Left colon (tissue), 2 donors: Measurements from ENCODE around the gene IDS. TPM values are rescaled to one million over a fixed set of nuclear protein-coding genes. Genes with fewer than 3 reads are reported as not detected.

Experiments
- ATAC-seq: fragments of 200-7000 bp; cut with Tn5 transposase; one replicate; pipeline ENCODE4 v1.9.1; 2020; ENCODE audit warnings: mild to moderate bottlenecking, moderate library complexity
- DNase-seq, 2 donors: peaks; one replicate each; pipeline ENCODE4 v3.0.0-alpha.2; 2020
- intact Hi-C, 2 donors: fragments of 100-400 bp; cut with DNase I in 1 of 2; cut with micrococcal nuclease in 1 of 2; formaldehyde crosslinking; loops; one replicate each; pipeline versions ENCODE4 v1.11.2 to v1.14.0; 2022; cut with DNase I, micrococcal nuclease
- total RNA-seq, 2 donors: library from RNA; stranded (reverse); fragmentation: NEBNext Ultra II Directional; extraction: Animal tissue kit (Norgen Biotek cat#: 25700); gene quantifications; one replicate each; pipeline ENCODE4 v1.2.1, GENCODE V29; 2021
- donor health status: DM: no; HTN: no; CAD: no.
- donor health status: DM: yes; HTN: yes; CAD: no.

Gene IDS
- total RNA-seq, 2 donors from 2014 or later: 28.8 to 58.5 TPM

GRCh38 chrX:149473966-149474365, 31.1 kb downstream of the IDS start:
- intact Hi-C loops: no loop called here
- ATAC-seq (no peak), DNase-seq (no peak)

- ATAC-seq (no peak), DNase-seq (no peak)
- intact Hi-C loops: no loop called here
Observed at GRCh38 chrX:149473092-149473491, 32.0 kb downstream of the IDS start.

- intact Hi-C loops: no loop called here
- no peak for DNase-seq
- ATAC-seq: no peak
Observed at GRCh38 chrX:149472625-149473024, 32.5 kb downstream of the IDS start.

DNA sequence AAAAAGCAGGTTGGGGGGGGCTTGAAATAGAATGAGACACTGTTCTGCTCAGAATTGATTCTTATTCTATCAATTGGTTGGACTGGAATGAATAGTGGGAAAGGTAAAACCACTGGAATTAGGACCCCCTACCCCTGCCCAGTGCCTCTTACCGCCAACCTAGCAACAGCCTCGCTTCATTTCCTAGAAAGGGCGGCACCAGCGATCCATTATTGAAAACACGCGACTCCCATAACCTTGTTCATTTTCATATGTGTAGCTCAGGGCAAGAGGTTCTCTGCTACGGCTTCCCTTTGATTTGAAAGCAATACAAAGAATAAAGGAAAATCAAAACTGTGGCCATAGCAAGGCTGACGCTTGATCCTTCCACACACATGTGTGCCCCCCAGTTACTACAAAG, 33.7 kb downstream of the IDS start:
- no peak for ATAC-seq
- DNase-seq: no peak
- intact Hi-C loops: no loop called here

DNA sequence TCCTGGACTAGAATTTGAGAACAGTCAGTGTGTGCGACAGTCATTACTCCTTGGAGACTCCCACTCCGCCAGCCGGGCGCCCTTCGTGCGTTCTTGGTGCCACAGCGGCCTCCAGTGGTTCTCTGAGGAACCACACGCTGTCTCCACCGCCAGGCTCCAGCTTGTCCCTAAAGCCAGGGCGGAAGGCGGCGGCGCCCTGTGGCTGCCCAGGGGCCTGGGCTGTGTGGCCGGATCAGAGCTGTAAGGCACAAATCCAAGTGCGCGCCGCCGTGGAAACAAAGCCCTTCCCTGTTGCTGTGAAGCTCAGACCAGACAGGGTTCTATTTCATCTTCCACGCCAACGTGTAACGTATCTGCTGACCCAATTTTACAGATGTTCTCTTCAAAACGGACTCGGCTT, 34.2 kb downstream of the IDS start:
- intact Hi-C loops: no loop called here
- ATAC-seq: peak; percentile 98

GRCh38 chrX:149469406-149469805, 35.7 kb downstream of the IDS start:
- intact Hi-C loops: no loop called here
- DNase-seq (no peak), ATAC-seq (no peak)

More for the DNA sequence above, 34.2 kb downstream of the IDS start:
- DNase-seq: peak; percentile 42 to 72

- ATAC-seq: no peak
- intact Hi-C loops: no loop called here
- DNase-seq: no peak
Observed at GRCh38 chrX:149467920-149468319, 37.2 kb downstream of the IDS start.

- intact Hi-C loops: no loop called here
- no peak for DNase-seq
- ATAC-seq: no peak
Observed at GRCh38 chrX:149467461-149467860, 37.6 kb downstream of the IDS start.

DNA sequence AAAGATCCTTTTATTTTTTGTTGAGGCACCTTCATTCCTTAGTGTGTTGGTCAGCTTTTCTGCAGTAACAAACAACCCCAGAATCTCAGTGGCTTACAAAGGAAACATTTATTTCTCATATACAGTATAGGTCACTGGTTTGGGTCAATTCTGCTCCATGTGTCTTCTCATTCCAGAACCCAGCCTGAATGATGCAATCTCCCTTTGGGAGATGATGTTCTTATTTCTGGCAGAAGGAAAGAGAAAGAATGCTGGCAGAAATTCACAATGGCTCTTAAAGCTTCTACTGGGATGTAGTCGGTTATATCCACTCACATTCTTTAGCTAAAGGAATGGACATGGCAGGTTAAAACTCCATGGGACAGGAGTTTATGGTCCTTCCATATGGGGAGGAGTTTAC, 42.3 kb downstream of the IDS start:
- DNase-seq (no peak), ATAC-seq (no peak)
- intact Hi-C loops: no loop called here

- DNase-seq (no peak), ATAC-seq (no peak)
- intact Hi-C loops: no loop called here
Observed at GRCh38 chrX:149461746-149462145, 43.4 kb downstream of the IDS start.

- DNase-seq (no peak), ATAC-seq (no peak)
- intact Hi-C loops: no loop called here
Observed at GRCh38 chrX:149458586-149458985, 46.5 kb downstream of the IDS start.

- DNase-seq (no peak), ATAC-seq (no peak)
- intact Hi-C loops: no loop called here
Observed at GRCh38 chrX:149456476-149457245, 48.4 kb downstream of the IDS start.

DNA sequence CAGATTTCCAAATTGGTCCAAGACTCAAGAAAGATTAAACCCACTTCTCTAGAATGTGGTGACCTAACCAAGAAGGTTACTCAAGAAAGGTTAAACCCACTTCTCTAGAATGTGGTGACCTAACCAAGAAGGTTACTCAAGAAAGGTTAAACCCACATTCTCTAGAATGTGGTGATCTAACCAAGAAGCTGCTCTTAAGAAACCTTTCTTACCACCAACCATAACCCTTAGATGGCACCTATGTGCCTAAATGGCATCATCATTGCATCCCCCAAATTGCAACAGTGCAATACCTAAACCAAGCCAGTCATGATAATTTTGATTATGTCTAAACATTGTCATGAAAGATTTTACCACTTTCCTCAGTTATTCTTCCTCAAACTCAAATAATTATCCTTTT, 49.2 kb downstream of the IDS start:
- ATAC-seq (no peak), DNase-seq (no peak)
- intact Hi-C loops: no loop called here

GRCh38 chrX:149453906-149454822, 50.9 kb downstream of the IDS start:
- ATAC-seq (no peak), DNase-seq (no peak)
- intact Hi-C loops: no loop called here

DNA sequence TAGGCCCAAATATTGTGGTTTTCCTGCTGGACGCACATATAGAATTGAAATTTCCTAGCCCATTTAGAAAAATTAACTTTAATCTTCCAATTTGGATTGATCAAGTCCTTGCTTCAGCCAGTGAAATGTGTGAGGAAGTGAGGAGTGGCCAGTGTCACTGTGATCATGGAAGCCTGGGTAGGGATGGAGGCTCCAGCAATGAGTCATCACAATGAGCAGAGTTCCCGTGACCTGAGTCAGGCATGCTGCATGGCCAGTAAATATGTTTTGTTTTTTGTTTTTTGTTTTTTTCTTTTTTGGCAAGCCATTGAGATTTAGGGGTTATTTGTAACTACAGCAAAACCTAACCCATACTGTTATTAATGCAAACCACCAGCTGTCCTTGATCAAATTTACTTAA, 52.1 kb downstream of the IDS start:
- intact Hi-C loops: no loop called here
- DNase-seq (no peak), ATAC-seq (no peak)

DNA sequence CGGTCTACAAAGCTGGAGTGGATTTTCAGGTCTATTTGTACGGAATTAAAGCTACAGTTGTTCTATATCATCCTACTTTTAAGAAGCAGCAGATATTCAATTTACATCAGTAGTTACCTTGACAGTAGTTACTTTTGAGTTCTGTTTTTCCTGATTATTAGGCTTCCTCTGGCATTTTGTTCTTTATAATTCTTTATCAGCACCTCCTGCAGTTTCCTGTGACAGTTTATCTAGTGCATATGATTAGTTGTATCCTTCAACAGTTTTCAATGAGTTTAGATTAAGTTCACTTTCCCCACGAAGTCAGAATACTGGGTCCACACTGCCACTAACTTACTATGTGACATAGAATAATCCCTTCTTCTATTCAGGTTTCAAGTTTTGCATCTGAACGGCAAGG, 71.7 kb downstream of the IDS start:
- intact Hi-C loops: no loop called here
- ATAC-seq: no peak
- DNase-seq: no peak

- no peak for ATAC-seq
- DNase-seq: no peak
- intact Hi-C loops: no loop called here
Observed at GRCh38 chrX:149433051-149433450, 72.1 kb downstream of the IDS start.
